GM12873 (cell line): ENCODE measurements around the gene RUNX1.

Experiments used
- CTCF ChIP-seq: IDR thresholded peaks from 2 replicates; pipeline ENCODE4 v1.5.1; 2012; ENCODE audit warnings: low read depth, mild to moderate bottlenecking, moderate library complexity, low read length, control low read depth; ENCODE audit not compliant: insufficient read depth; ENCODE audit errors: missing control alignments

Gene RUNX1

GRCh38 chr21:34744801-34745200 lies 304.3 kb downstream of the RUNX1 start:
- TF ChIP-seq CTCF: no peak

GRCh38 chr21:34743831-34744230 lies 305.3 kb downstream of the RUNX1 start:
- no peak for TF ChIP-seq CTCF

- no peak for TF ChIP-seq CTCF
Measured at GRCh38 chr21:34743285-34743684, 305.8 kb downstream of the RUNX1 start.

GRCh38 chr21:34740198-34740597 lies 308.9 kb downstream of the RUNX1 start:
- no peak for TF ChIP-seq CTCF
